ENCODE measurements around the gene VAMP1. TPM values are rescaled to one million over a fixed set of nuclear protein-coding genes. Genes with fewer than 3 reads are reported as not detected.
"Not testable (repeated sequence)": the region's sequence is repeated elsewhere in the genome, so short reads cannot be mapped to it uniquely, and the experiment has no call there.

The VAMP1 gene
- total and polyA plus RNA-seq, 8 donors: 6.3 to 21.6 (median 16.5) TPM

DNA sequence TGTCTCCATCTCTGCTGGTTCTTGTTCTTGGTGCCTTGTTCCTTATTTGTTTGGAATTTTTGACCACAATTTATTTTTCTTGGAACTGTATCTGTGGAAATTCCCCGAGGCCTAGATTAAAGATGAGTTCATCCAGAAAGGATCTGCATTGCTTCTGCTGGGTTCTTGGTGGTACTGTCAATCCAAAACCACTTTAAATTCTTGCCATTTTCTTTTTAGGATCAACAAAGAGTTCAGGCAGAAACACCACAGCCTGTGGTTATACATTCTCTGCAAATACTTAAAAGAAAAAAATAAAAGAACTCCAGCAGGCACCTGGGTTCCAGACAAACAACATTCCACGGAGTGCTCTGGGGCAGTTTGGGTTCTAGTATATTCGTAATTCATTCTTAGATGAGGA, 6.0 kb upstream of the VAMP1 start:
- intact Hi-C loops (cut with DNase I): no loop called here
- TF ChIP-seq CTCF (IDR thresholded peaks at IDR 0.05): no peak
- H3K27ac ChIP-seq: no peak overlapping the region
- DNase-seq (peak in 1 of 4 donors; percentile 6), ATAC-seq (no peak)
- no peaks in the 10 kb centered on the region for H3K27me3 ChIP-seq
- no peaks in the 10 kb centered on the region for H3K36me3 ChIP-seq
- H3K9me3 ChIP-seq: no peaks in the 10 kb centered on the region
- H3K4me1 ChIP-seq: peaks cover 0 to 6% of the 10 kb centered on the region in 2 donors
- H3K4me3 ChIP-seq: no peak overlapping the region

DNA sequence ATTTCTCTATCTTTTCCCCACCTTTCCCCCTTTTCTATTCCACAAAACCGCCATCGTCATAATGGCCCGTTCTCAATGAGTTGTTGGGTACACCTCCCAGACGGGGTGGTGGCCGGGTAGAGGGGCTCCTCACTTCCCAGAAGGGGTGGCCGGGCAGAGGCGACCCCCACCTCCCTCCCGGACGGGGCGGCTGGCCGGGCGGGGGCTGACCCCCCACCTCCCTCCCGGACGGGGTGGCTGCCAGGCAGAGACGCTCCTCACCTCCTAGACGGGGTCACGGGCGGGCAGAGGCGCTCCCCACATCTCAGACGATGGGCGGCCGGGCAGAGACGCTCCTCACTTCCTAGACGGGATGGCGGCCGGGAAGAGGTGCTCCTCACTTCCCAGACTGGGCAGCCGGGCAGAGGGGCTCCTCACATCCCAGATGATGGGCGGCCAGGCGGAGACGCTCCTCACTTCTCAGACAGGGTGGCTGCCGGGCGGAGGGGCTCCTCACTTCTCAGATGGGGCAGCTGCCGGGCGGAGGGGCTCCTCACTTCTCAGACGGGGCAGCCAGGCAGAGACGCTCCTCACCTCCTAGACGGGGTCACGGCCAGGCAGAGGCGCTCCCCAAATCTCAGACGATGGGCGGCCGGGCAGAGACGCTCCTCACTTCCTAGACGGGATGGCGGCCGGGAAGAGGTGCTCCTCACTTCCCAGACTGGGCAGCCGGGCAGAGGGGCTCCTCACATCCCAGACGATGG, 4.9 kb upstream of the VAMP1 start:
- ATAC-seq; DNase-seq; H3K9me3 ChIP-seq; H3K36me3 ChIP-seq; H3K27ac ChIP-seq; H3K27me3 ChIP-seq; H3K4me3 ChIP-seq; intact Hi-C loops (cut with DNase I): not testable (repeated sequence)
- peaks cover 0 to 12% of the 10 kb centered on the region in 2 donors for H3K4me1 ChIP-seq

DNA sequence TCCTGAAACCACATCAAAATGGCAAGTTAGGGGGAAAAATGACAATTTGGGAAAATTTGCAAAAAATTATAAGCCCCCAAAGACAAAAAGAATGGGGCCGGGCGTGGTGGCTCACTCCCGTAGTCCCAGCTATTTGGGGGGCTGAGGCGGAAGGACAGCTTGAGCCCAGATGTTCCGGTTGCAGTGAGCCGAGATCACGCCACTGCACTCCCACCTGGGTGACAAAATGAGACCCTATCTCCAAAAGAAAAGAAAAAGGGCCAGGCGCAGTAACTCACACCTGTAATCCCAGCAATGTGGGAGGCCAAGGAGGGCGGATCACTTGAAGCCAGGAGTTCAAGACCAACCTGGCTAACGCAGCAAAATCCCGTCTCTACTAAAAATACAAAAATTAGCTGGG, 2.0 kb upstream of the VAMP1 start:
- Histone ChIP-seq H3K9me3 (no peaks in the 10 kb centered on the region), H3K27me3 (no peaks in the 10 kb centered on the region), H3K4me1 (peaks cover 8 to 35% of the 10 kb centered on the region in 2 donors), H3K27ac (no peak overlapping the region), H3K36me3 (peaks cover 0 to 6% of the 10 kb centered on the region in 2 donors), H3K4me3 (no peak overlapping the region)
- intact Hi-C loops (cut with DNase I): no loop called here
- ATAC-seq (no peak), DNase-seq (no peak)
- TF ChIP-seq CTCF (IDR thresholded peaks at IDR 0.05): no peak

DNA sequence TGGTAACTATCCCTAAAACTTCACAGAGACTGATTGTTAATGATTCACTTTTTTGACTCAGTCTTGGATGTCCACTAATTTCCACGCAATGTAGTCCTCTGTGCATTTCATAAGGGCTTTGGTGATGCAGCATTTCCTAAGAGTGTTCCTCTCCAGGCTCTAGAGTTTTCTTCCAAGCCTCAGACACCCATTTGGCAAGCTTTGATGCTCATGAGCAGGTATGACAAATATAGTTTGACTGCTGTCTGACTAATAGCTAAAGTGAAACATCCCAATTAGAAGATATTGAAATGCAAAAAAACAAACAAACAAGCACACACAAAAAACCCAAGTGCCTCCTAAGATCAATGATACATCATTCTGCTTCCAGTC, 1.5 kb upstream of the VAMP1 start:
- no peak for ATAC-seq
- H3K36me3 ChIP-seq: peaks cover 0 to 6% of the 10 kb centered on the region in 2 donors
- intact Hi-C loops (cut with DNase I): no loop called here
- H3K9me3 ChIP-seq: no peaks in the 10 kb centered on the region
- DNase-seq: no peak
- H3K27ac ChIP-seq: no peak overlapping the region
- no peaks in the 10 kb centered on the region for H3K27me3 ChIP-seq
- H3K4me1 ChIP-seq: peaks cover 8 to 37% of the 10 kb centered on the region in 2 donors
- H3K4me3 ChIP-seq: no peak overlapping the region
- no peak for TF ChIP-seq CTCF (IDR thresholded peaks at IDR 0.05)

DNA sequence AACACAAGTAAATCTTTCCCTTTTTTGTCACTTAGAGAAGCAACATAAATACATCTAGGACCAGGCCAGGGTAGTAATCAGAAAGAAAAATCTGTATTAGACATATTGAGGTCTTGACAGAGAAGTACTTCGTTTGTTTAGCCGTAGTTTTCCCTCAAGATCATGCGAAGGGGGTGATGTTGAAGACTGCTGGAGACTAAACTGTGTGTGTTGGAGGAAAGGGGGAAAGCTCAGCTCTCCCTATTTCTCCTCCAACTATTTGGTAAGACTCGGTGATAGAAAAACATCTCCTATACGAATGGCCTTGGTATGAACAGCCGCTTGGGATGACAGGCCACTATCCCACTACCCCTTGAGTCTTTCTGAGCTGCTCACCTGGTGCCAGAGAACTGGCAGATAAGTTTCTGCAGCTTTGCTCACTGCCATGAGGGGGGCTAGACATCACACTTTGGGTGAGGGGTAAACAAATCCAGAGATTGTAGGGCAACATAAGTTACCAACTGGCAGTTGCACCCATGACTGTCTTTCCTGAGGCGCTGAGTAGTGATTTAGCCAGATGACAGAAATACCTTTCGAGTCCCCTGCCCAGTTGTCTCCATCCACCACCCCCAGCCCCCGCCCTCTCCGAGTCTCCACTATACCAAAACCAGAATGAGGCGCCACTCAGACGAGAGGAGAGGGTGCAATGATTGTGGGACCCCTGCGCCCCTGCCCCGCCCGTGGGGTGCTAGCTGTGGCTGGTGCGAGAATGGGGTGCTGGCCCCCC, 685 bp downstream of the VAMP1 start:
- peaks cover 8 to 51% of the 10 kb centered on the region in 2 donors for H3K4me1 ChIP-seq
- H3K27ac ChIP-seq: peak overlapping the region; percentile 86 to 97
- TF ChIP-seq CTCF (IDR thresholded peaks at IDR 0.05): no peak
- intact Hi-C loops (cut with DNase I): loop anchor here in 1 of 2 donors (5.0 kb wide), 1 partner anchor 47 kb away; no protein-coding TSS in a partner anchor
- H3K4me3 ChIP-seq: peak overlapping the region; percentile 56 to 73
- ATAC-seq (no peak), DNase-seq (peak in 1 of 4 donors; percentile 8)
- no peaks in the 10 kb centered on the region for H3K9me3 ChIP-seq
- peaks cover 0 to 17% of the 10 kb centered on the region in 2 donors for H3K36me3 ChIP-seq
- H3K27me3 ChIP-seq: no peaks in the 10 kb centered on the region
